Stimulated activated CD4-positive, alpha-beta T cell treated with anti-CD3 and anti-CD28 coated beads, Interleukin-4, amount 100 ng/mL, for 4 hours (primary cell): Measurements from ENCODE around the gene INPP4B.
A peak's percentile ranks its signal among the peaks of the same experiment; 100 is the strongest.

Experiments used
- DNase-seq, 2 experiments: peaks; one replicate each; pipeline ENCODE4 v3.0.0-alpha.2; 2020

INPP4B gene

GRCh38 chr4:142846108-142846728 is at the start of gene INPP4B:
Gene INPP4B (minus strand): TSS chr4:142846301.
- peak; percentile 54 to 63 for DNase-seq

DNA sequence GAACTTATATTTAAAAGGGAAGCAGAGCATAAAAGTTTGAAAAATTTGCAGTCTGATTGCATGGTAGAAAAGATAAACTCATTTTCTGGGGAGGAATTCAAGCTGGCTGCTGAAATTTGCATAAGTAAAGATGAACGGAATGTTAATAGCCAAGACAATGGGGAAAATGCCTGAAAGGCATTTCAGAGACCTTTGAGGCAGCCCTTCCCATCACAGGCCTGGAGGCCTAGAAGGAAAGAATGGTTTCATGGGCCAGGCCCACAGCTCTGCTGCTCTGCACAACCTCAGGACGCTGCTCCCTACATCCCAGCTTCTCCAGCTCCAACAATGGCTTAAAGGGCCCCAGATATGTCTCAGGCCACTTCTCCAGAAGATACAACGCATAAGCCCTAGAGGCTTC is 46.9 kb upstream of the INPP4B start:
- DNase-seq = no peak

DNA sequence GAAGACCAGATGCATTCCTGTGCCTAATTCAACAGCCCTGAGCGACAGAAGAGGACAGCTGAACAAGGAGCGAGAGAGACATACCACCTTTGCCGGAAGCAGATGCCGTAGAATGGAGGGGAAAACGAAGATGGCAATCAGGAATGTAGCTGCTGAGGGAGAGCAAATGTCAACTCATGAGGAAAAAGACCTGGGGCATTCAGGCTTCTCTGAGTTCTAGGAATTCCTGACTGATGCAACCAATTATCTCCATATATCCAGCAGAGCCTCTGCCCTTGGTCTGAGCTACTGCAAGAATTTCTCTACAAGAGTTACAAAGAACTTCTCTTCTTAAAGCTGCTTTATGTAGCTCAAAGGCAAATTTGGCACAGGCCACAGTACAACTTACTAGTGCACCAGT is 40.5 kb upstream of the INPP4B start:
- DNase-seq = no peak

DNA sequence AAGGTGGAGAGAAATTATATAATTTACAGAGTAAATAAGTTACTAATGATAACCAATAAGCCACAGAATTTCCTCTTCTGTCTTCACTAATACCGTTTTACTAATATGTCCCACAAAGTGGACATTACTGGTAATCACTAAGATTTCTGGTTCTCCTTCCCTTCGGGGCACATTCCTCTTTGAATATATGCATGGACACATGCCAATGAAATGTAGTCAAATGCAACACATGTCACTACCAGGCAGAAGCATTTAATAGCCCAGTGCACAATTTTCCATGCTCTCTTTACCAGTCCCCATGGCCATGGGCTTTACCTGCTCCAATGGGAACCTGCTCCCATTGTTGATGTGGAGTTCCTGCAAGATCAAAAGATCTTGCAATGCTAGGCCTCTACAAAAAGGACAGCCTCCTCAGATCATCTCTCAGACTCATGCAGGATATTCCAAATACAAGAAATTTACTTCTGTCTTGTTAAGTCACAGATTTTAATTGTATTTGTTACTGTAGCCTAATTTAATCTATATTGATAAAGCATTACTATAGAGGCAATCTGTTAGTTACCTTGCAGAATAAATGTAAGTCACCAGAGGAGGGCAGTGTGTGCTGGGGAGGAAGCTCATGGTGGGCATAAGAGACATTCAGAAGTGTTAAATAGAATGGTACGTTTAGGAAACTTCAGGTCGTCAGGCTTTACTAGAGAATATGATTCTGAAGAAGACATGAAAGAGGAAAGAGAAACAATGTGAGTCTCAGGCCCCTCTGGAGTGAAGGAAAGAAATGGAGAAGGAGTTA is 37.1 kb upstream of the INPP4B start:
- no peak for DNase-seq

- no peak for DNase-seq
Measured at GRCh38 chr4:142882159-142882558, 36.1 kb upstream of the INPP4B start.

DNA sequence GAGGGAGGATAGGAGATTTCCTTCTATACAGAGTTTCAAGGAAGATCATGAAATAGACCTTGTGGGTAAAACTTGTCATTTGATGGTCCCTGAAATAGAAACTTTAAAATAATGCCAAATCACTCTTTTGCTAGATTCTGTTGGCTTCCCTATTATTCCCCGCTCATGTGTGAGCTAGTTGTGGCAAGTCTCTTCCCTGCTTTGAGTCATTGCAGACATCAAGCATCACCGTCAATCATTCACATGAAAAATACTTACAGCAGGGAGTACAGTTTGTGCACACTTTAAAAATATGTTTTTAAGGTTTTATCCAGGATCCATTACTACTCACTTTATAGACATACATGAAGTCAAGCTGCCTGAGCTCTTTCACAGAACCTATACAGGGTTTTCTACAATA is 35.2 kb upstream of the INPP4B start:
- DNase-seq = no peak

DNA sequence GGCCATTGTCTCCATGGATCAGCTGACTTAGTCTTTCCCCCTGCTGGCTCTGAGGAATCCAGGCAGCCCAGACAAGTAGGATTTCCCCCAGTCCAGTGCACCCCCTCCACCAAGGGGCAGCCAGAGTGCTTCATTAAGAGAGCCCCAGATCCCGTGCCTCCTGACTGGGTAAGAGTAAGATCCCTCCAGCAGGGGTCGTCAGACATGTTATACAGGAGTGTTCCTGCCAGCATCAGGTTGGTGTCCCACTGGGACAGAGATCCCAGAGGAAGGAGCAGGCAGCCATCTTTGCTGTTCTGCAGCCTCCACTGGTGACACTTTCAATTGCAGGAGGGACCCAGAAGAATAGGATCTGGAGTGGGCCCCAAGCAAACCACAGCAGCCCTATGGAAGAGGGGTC is 29.0 kb upstream of the INPP4B start:
- no peak for DNase-seq

DNA sequence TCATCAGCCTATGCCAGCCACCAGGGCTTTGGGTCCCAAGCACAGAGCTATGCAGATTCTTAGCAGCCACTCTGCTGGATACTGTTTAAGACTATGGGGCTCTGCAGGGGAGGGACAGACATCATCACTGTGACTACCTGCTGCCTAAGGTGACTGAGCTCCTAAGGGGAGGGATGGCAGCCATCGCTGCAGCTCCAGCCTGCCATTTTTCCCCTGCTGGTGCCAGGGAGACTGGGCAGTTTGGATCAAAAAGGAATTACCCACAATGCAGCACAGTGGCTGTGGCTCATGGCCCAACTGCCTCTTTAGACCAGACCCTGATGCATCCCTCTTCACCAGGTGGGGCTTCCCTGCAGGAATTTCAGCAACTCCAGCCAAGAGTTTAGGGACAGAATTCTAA is 28.6 kb upstream of the INPP4B start:
- DNase-seq = no peak

- no peak for DNase-seq
Measured at GRCh38 chr4:142866685-142867084, 20.6 kb upstream of the INPP4B start.

DNA sequence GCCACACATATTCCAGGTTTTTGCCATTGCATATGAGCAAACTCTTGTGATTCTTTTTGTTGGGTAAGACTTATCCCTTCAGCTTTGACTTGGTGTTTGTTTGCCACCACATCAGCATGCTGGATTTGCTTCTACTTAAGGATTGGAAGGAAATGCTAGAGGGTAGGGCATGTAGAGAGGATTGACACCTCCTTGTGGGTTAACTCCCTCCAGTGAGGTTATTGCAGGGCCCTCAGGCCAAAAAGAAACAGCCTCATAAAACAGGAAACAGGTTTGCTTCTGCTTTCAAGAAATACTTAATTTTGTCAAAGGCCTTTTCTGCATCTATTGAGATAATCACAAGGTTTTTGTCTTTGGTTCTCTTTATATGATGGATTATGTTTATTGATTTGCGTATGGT is 15.2 kb upstream of the INPP4B start:
- no peak for DNase-seq

- no peak for DNase-seq
Measured at GRCh38 chr4:142858965-142859364, 12.9 kb upstream of the INPP4B start.

DNA sequence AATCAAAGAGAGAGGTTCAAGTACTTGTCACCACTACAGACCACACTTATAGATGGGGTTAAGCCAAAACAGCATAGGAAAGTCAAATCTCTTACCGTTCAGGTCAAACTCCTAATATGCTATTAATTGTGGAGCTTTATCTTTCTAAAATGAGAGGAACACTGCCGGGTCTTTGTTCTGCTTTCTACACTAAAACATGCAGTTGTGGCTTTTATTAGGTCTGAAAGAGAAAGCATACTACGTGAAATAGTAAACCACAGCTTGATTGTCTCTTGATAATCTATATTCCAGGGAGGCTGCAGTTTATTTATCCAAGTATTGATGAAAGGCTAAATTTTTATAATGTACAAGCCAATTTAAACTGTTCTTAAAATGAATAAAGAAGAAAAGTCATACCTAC is 12.3 kb upstream of the INPP4B start:
- no peak for DNase-seq

DNA sequence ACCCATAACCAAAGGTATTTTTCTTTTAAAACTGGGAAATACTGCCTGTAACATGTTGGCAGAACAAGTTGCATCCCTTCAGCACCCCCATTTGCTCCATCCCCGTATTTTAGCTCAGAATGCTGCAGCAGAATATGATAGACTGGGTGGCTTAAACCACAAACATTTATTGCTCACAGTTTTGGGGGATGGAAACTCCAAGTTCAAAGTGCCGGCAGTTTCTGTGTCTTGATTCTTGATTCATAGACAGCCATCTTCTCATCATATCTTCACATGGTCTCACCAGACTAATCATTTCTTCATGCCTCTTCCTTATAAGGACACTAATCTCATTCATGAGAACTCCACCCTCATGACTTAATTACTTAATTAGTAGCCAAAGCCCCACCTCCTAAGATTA is 10.5 kb upstream of the INPP4B start:
- no peak for DNase-seq

GRCh38 chr4:142850478-142850877 is 4.4 kb upstream of the INPP4B start:
- DNase-seq = no peak

DNA sequence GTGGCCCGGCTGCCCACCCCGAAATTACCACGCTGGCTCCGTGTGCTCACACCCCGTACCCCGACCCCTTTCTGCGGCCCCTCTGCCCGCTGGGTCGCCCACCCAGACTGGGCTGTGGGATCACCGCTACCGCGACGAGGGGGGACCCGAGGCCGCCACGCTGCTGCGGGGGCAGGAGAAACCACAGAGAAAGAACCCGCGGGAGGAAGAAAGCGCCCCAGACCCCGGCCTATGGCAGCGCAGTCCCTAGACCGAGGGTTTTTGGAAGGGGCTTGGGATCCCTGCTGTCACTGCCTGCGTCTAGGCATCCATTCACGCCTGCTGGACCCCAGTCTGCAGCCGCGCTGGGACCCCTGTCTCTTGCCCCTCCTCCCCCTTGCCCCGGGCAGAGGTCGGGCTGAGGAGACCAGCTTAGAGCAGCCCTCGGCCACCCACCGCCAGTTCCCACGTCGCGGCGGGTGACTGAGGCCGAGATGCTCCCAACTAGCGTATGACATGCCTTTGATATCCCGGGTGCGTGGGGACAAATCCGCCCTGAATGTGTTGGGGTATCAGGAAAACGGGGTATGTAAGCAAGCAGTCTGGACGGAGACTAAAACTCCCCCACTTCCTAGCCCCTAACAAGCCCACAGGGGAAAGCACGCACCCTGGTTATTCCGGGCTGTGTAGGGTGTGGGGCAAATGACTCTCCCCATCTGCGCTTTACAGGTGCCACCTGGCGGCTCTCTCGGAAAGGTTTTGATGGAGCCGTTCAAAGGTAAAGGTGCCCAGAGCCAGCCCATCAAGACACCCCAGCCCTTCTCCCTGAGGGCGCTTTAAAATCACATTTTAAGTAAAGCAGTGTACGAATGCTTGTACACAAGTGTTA is 862 bp upstream of the INPP4B start:
- DNase-seq = peak; percentile 65 to 78

GRCh38 chr4:142845293-142846107 is 601 bp downstream of the INPP4B start:
- peak in 1 of 2 experiments; percentile 15 for DNase-seq

DNA sequence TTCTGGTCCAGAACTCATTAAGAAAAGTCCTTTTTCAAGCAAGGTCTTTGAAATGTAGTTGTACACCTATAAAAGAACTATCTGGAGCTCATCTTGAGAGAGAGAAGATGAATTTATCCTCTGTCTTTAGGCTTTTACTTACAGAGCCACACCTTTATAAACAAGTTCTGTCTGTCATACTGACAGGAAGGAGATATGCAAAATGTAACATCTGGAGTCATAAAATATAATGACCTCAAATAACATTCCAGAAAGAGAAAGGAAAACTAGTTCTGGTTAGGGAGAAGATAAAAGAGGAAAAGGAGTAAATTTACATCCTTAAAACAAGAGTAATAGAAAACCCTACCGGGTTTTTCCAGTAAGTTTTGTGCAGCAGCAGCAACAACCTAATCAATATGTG is 1.3 kb downstream of the INPP4B start:
- DNase-seq = no peak

- no peak for DNase-seq
Measured at GRCh38 chr4:142840516-142841123, 5.5 kb downstream of the INPP4B start.

- DNase-seq = no peak
Measured at GRCh38 chr4:142838778-142839177, 7.3 kb downstream of the INPP4B start.

DNA sequence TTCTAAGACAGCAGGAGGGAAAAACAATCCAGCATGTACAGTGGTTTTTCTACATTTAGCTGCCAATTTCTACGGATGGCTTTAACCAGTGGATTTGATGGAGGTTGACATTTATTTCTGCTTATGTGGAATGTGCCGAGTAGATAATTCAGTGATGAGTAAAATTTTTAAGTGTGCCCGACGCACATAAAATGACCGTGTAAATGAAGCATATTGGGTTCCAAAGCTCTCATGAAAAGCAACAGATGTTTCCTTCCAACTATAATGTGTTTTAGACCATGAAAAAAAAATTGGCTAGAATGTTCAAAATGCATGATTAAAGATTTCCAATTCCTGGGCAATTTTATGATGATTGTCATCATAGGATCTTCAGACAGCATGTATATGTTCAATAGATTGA is 14.1 kb downstream of the INPP4B start:
- no peak for DNase-seq

GRCh38 chr4:142826503-142827241 is 19.4 kb downstream of the INPP4B start:
- DNase-seq = no peak

DNA sequence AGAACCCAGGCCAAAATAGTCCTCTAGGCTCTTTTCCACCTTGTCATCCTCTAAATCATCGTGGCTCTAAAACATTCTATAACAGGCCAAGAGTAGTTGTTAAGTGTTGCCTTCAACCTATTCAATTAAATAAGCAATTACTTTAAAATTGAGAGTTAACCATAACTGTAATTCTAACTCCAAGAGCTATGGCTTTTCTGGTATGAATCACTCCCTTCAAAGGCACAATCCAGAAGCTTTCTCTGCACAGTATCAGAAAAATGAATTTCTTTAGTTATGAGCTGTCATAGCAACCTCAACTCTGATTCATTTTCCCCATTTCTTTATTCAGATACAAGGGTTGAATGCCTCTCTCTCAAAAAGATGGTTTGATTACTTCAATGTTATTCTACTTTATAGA is 21.7 kb downstream of the INPP4B start:
- no peak for DNase-seq
